Gastrocnemius medialis (tissue), 4 donors: ENCODE results near the gene CPB1.

Source experiments
- POLR2A ChIP-seq, 2 donors: fragments of 450-650 bp; IDR thresholded peaks; one replicate each; pipeline ENCODE4 v1.6.1; 2017; ENCODE audit warnings: antibody characterized with exemption in 2 of 2, mild to moderate bottlenecking in 2 of 2, moderate library complexity in 2 of 2
- TF ChIP-seq, protein P1 (sequence below), 5 experiments: fragments of 450-650 bp in 3 of 5; fragments of 200-600 bp in 2 of 5; sonication (generic) in 2 of 5; IDR thresholded peaks in 4 of 5; conservative IDR thresholded peaks in 1 of 5; 1 replicate in 4 of 5; 2 replicates in 1 of 5; pipeline ENCODE4 v1.5.1; 2016 to 2019; ENCODE audit warnings: antibody characterized with exemption in 5 of 5, mild to moderate bottlenecking in 3 of 5, moderate library complexity in 3 of 5

DNA sequence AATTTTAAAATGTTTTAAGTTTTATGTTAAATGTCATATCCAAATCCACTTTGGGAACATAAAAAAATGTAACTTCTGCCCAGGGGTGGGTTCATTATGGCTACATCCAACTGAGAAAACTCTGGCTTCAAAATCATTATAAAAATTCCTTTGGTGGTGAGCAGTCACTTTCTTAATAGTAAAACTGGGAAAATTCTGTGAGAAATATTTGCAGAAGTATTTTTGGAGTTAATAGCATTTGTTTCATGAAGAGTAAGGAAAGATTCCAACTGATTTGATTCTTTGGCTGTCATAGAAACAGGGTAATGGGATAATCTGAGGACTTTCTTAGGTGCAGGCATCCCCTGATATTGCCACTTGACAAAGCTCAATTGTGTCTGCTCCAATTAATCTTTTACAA is 76.3 kb downstream of the CPB1 start:
- TF ChIP-seq, protein P1, sequence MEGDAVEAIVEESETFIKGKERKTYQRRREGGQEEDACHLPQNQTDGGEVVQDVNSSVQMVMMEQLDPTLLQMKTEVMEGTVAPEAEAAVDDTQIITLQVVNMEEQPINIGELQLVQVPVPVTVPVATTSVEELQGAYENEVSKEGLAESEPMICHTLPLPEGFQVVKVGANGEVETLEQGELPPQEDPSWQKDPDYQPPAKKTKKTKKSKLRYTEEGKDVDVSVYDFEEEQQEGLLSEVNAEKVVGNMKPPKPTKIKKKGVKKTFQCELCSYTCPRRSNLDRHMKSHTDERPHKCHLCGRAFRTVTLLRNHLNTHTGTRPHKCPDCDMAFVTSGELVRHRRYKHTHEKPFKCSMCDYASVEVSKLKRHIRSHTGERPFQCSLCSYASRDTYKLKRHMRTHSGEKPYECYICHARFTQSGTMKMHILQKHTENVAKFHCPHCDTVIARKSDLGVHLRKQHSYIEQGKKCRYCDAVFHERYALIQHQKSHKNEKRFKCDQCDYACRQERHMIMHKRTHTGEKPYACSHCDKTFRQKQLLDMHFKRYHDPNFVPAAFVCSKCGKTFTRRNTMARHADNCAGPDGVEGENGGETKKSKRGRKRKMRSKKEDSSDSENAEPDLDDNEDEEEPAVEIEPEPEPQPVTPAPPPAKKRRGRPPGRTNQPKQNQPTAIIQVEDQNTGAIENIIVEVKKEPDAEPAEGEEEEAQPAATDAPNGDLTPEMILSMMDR (IDR thresholded peaks at IDR 0.05 in 4 of 5, conservative IDR thresholded peaks at IDR 0.05 in 1 of 5) = no peak
- no peak for TF ChIP-seq POLR2A (IDR thresholded peaks at IDR 0.05)
